Measurements from ENCODE around the gene TAOK1.

Gene TAOK1

GRCh38 chr17:29444589-29444988 lies 54.4 kb downstream of the TAOK1 start:
- no peak for TF ChIP-seq CTCF (IDR thresholded peaks at IDR 0.05; ENCODE audit: low read depth, low read length, missing control alignments)
- in situ Hi-C loops (cut with HindIII; ENCODE audit: low sequenced_read_pairs): no loop called here
- no peak overlapping the region for H3K4me3 ChIP-seq (ENCODE audit: low read depth, low read length)
- peak; percentile 16 for DNase-seq (ENCODE audit: low read depth)

- in situ Hi-C loops (cut with HindIII; ENCODE audit: low sequenced_read_pairs): no loop called here
- DNase-seq (ENCODE audit: low read depth): no peak
- TF ChIP-seq CTCF (IDR thresholded peaks at IDR 0.05; ENCODE audit: low read depth, low read length, missing control alignments): no peak
- H3K4me3 ChIP-seq (ENCODE audit: low read depth, low read length): no peak overlapping the region
These were observed 55.7 kb downstream of the TAOK1 start for GRCh38 chr17:29445844-29446243.

DNA sequence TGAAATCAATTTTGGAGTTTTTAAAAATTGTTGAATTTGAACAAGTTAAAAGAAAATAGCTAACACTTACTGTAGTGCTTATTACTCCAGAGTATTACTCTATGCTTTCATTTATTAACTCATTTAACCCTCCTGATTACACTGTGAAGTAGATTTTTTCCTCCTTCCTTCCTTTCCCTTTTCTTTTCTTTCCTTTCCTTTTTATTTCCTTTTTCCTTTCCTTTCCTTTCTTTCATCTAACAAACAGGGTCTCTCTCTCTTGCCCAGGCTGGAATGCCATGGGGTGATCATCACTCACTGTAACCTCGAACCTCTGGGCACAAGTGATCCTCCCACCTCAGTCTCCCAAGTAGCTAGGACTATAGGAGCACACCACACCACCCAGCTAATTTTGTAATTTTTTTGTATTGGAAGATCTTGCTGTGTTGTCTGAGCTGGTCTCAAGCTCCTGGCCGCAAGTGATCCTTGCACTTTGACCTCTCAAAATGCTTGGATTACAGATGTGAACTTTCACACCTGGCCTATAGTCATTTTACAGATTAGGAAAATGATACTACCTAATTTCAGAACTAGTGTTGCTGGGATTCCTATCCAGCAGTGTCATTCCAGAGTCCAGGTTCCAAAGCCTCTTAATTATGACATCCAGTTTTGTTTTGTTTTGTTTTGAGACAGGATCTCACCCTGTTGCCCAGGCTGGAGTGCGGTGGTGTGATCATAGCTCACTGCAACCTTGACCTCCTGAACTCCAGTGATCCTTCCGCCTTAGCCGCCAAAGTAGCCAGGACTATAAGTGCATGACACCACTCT lies 59.9 kb downstream of the TAOK1 start:
- no peak for DNase-seq (ENCODE audit: low read depth)
- H3K4me3 ChIP-seq (ENCODE audit: low read depth, low read length): no peak overlapping the region
- TF ChIP-seq CTCF (IDR thresholded peaks at IDR 0.05; ENCODE audit: low read depth, low read length, missing control alignments): no peak
- in situ Hi-C loops (cut with HindIII; ENCODE audit: low sequenced_read_pairs): loop anchor here (10.0 kb wide), 2 partner anchors 45 to 75 kb away; no protein-coding TSS in a partner anchor

GRCh38 chr17:29451121-29451742 lies 61.1 kb downstream of the TAOK1 start:
- no peak for TF ChIP-seq CTCF (IDR thresholded peaks at IDR 0.05; ENCODE audit: low read depth, low read length, missing control alignments)
- H3K4me3 ChIP-seq (ENCODE audit: low read depth, low read length): no peak overlapping the region
- DNase-seq (ENCODE audit: low read depth): no peak
- in situ Hi-C loops (cut with HindIII; ENCODE audit: low sequenced_read_pairs): loop anchor here (10.0 kb wide), 2 partner anchors 46 to 74 kb away; no protein-coding TSS in a partner anchor

GRCh38 chr17:29458066-29458465 lies 67.9 kb downstream of the TAOK1 start:
- TF ChIP-seq CTCF (IDR thresholded peaks at IDR 0.05; ENCODE audit: low read depth, low read length, missing control alignments): no peak
- H3K4me3 ChIP-seq (ENCODE audit: low read depth, low read length): no peak overlapping the region
- in situ Hi-C loops (cut with HindIII; ENCODE audit: low sequenced_read_pairs): loop anchor here (10.0 kb wide), 2 partner anchors 53 to 67 kb away; no protein-coding TSS in a partner anchor
- no peak for DNase-seq (ENCODE audit: low read depth)

DNA sequence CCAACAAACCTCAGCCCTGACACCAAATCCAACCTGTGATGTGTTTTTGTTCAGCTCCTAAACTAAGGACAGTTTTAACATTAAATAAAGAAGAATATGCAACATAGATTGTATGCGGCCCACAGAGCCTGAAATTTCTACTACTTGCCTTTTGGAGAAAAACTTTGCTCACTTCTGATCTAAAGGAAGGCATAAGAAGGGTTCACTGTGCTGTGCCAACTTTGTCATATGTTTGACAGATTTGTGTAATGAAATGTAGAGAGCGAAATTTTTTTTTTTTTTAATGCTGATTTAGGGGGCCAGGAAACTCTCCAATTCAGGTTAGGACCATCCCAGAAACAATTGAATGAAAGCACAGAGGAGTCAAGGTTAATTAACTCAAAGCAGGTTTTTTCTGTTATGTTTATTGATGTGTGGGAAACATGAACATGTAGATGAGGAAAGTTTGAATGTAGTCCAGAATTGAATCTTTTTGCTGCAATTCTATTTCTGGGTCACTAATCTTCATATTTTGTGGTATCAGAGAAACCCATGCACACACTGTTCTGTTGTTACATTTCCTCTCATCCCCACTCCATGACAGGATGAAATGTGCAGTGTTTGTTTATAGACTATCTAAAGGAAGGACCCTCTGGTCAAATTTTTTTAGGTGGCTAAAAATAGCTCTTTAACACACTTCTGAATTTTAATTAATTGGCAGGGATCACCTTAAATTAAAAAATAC lies 71.5 kb downstream of the TAOK1 start:
- no peak for TF ChIP-seq CTCF (IDR thresholded peaks at IDR 0.05; ENCODE audit: low read depth, low read length, missing control alignments)
- in situ Hi-C loops (cut with HindIII; ENCODE audit: low sequenced_read_pairs): no loop called here
- DNase-seq (ENCODE audit: low read depth): peak; percentile 59
- H3K4me3 ChIP-seq (ENCODE audit: low read depth, low read length): no peak overlapping the region

Data from astrocyte of the cerebellum (primary cell).